ENCODE results near the gene OR52H1. TPM values are rescaled to one million over a fixed set of nuclear protein-coding genes. Genes with fewer than 3 reads are reported as not detected.

The OR52H1 gene
- total and polyA plus RNA-seq, 2 of the 8 experiments (the other 6 are each of a cell fraction or from before 2014, with no cell fraction given) = 0.09 TPM; not detected in 1

- Histone ChIP-seq H3K4me1 (replicated peaks in 1 of 4; ENCODE audit: control insufficient read depth in 3 of 4, insufficient read depth in 4 of 4, low read length in 3 of 4) (no peaks in the 10 kb centered on the region), H3K79me1 (ENCODE audit: low read depth, low read length) (no peaks in the 10 kb centered on the region), H3K27me3 (replicated peaks in 1 of 4; ENCODE audit: control insufficient read depth in 3 of 4, extremely low read depth in 1 of 4, insufficient read depth in 3 of 4, low read length in 3 of 4) (no peaks in the 10 kb centered on the region), H3K23me2 (ENCODE audit: low read depth, low read length) (no peaks in the 10 kb centered on the region), H4K91ac (replicated peaks; ENCODE audit: insufficient read length, low read length) (no peak overlapping the region), H3K4me3 (ENCODE audit: extremely low read depth in 1 of 4, insufficient read depth in 2 of 4, low read depth in 3 of 4, low read length in 4 of 4) (no peak overlapping the region), H3K4me2 (ENCODE audit: insufficient read depth in 1 of 2, low read depth in 2 of 2, low read length in 2 of 2) (no peak overlapping the region), H3K14ac (ENCODE audit: insufficient read length) (no peak overlapping the region), H2AFZ (ENCODE audit: low read length) (no peak overlapping the region), H3K27ac (ENCODE audit: low read depth, low read length) (no peak overlapping the region), H3K9ac (replicated peaks in 1 of 4; ENCODE audit: extremely low read depth in 1 of 4, low read depth in 3 of 4, low read length in 3 of 4) (no peak overlapping the region), H3K36me3 (ENCODE audit: control insufficient read depth in 2 of 4, insufficient read depth in 4 of 4, low read length in 3 of 4) (no peaks in the 10 kb centered on the region), H3K9me3 (ENCODE audit: insufficient read depth in 2 of 2, low read depth in 1 of 2, low read length in 1 of 2) (no peaks in the 10 kb centered on the region), H2AK5ac (ENCODE audit: low read depth, low read length) (no peak overlapping the region), H4K20me1 (replicated peaks in 1 of 2; ENCODE audit: control insufficient read depth in 1 of 2, insufficient read depth in 2 of 2, low read length in 2 of 2) (no peaks in the 10 kb centered on the region), H4K5ac (ENCODE audit: insufficient read length, low read depth, low read length) (no peak overlapping the region), H2BK12ac (ENCODE audit: low read depth, low read length) (no peak overlapping the region), H3K4ac (replicated peaks; ENCODE audit: insufficient read length, low read depth, low read length) (no peak overlapping the region), H3K23ac (ENCODE audit: insufficient read length) (no peak overlapping the region), H2BK120ac (replicated peaks; ENCODE audit: low read depth, low read length) (no peak overlapping the region), H2BK15ac (ENCODE audit: low read length) (no peak overlapping the region), H2BK20ac (ENCODE audit: low read length) (no peak overlapping the region), H2BK5ac (ENCODE audit: low read depth, low read length) (no peak overlapping the region), H3K18ac (ENCODE audit: extremely low read depth, low read length) (no peak overlapping the region), H3K56ac (replicated peaks; ENCODE audit: insufficient read length, low read depth, low read length) (no peak overlapping the region), H3K79me2 (ENCODE audit: control insufficient read depth in 1 of 2, insufficient read depth in 2 of 2, low read length in 2 of 2) (no peaks in the 10 kb centered on the region), H4K8ac (ENCODE audit: extremely low read depth, insufficient read depth, low read length) (no peak overlapping the region)
- ChIA-PET POLR2A (ENCODE audit: partially characterized antibody) (no interaction called here), CTCF (ENCODE audit: partially characterized antibody) (no interaction called here)
- whole genome bisulfite sequencing, 2 experiments (ENCODE audit: extremely low coverage in 1 of 2, insufficient coverage in 1 of 2, insufficient read length in 1 of 2, insufficient replicate concordance in 2 of 2, low coverage in 1 of 2, low lambda C conversion rate in 2 of 2, missing lambda C conversion rate in 1 of 2) = 96% methylated on average over 2 of the region's 2 CpGs; no CpG with 5 or more reads in 1 of the 2 experiments
- no peak for TF ChIP-seq RBBP5 (IDR thresholded peaks at IDR 0.05; ENCODE audit: borderline replicate concordance, low read depth, low read length)
- no peak for TF ChIP-seq CEBPB (IDR thresholded peaks at IDR 0.05; ENCODE audit: low read depth, low read length)
- no peak for TF ChIP-seq SAP30 (IDR thresholded peaks at IDR 0.05; ENCODE audit: insufficient read depth, insufficient replicate concordance, low read length)
- no peak for TF ChIP-seq GABPA (IDR thresholded peaks at IDR 0.05; ENCODE audit: borderline replicate concordance, insufficient read depth, low read length)
- TF ChIP-seq MAFK (IDR thresholded peaks at IDR 0.05; ENCODE audit: low read depth, low read length) = no peak
- no peak for TF ChIP-seq CBX5 (IDR thresholded peaks at IDR 0.05; ENCODE audit: low read depth, low read length)
- TF ChIP-seq RFX5 (IDR thresholded peaks at IDR 0.05; ENCODE audit: borderline replicate concordance, low read depth, low read length) = no peak
- no peak for TF ChIP-seq SRF (IDR thresholded peaks at IDR 0.05; ENCODE audit: low read depth, low read length)
- TF ChIP-seq POLR2A (IDR thresholded peaks at IDR 0.05; ENCODE audit: control extremely low read depth in 1 of 2, low read depth in 2 of 2, low read length in 2 of 2) = no peak
- DNase-seq (ENCODE audit: low read depth in 1 of 2, low spot score in 2 of 2) (no peak), FAIRE-seq (no peak)
Measured at GRCh38 chr11:5499671-5500070, 48.7 kb downstream of the OR52H1 start.

All from H1 (cell line).